Kidney epithelial cell (primary cell): ENCODE measurements around the gene AGT. TPM values are rescaled to one million over a fixed set of nuclear protein-coding genes. Genes with fewer than 3 reads are reported as not detected.

Experiments
- DNase-seq: peaks from one replicate; pipeline ENCODE4 v3.0.0-alpha.2; 2010; ENCODE audit warnings: low read depth
- H3K27me3 ChIP-seq: 2 replicates; pipeline ENCODE4 v1.6.0; 2011; ENCODE audit warnings: low read length; ENCODE audit not compliant: control insufficient read depth, insufficient read depth
- H3K36me3 ChIP-seq: 2 replicates; pipeline ENCODE4 v1.5.1; 2011; ENCODE audit warnings: low read length; ENCODE audit not compliant: control insufficient read depth, insufficient read depth
- H3K4me3 ChIP-seq: 2 replicates; pipeline ENCODE4 v1.5.1; 2011; ENCODE audit warnings: low read depth, mild to moderate bottlenecking, control low read depth, low read length
- total RNA-seq: library from RNA; depleted of rRNA; stranded (reverse); fragments of >200 nt; gene quantifications from 2 replicates; pipeline ENCODE4 v1.2.3, GENCODE V29; 2015
- TF ChIP-seq, protein P1 (sequence below): IDR thresholded peaks from 2 replicates; pipeline ENCODE4 v1.5.1; 2011; ENCODE audit warnings: mild to moderate bottlenecking, moderate library complexity, low read length, control low read depth, inconsistent platforms; ENCODE audit not compliant: insufficient read depth, poor library complexity, severe bottlenecking

AGT gene
- total RNA-seq, 1 donor from 2014 or later: 3.9 TPM

DNA sequence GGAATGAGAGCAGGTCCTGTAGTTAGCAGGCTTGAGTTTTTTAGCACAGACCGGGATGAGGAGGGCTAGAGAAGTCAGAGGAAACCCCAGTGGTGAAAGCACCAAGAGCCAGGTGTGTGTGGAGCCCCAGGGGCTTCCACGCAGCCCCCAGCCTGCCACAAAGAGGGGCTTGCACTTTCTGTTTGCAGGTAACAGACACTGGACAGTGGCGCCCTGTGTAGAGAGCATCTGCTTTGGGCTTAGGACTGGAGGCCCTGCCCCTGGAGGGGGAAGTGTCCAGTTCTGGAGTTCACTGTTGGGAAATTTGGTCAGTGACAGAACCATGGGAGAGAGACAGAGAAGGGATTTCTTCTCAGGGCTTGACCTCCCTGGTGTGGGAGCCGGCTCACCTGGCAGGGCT, 19.5 kb downstream of the AGT start:
- Histone ChIP-seq H3K4me3 (no peak overlapping the region), H3K27me3 (no peaks in the 10 kb centered on the region), H3K36me3 (no peaks in the 10 kb centered on the region)
- no peak for DNase-seq
- TF ChIP-seq, protein P1, sequence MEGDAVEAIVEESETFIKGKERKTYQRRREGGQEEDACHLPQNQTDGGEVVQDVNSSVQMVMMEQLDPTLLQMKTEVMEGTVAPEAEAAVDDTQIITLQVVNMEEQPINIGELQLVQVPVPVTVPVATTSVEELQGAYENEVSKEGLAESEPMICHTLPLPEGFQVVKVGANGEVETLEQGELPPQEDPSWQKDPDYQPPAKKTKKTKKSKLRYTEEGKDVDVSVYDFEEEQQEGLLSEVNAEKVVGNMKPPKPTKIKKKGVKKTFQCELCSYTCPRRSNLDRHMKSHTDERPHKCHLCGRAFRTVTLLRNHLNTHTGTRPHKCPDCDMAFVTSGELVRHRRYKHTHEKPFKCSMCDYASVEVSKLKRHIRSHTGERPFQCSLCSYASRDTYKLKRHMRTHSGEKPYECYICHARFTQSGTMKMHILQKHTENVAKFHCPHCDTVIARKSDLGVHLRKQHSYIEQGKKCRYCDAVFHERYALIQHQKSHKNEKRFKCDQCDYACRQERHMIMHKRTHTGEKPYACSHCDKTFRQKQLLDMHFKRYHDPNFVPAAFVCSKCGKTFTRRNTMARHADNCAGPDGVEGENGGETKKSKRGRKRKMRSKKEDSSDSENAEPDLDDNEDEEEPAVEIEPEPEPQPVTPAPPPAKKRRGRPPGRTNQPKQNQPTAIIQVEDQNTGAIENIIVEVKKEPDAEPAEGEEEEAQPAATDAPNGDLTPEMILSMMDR: no peak

DNA sequence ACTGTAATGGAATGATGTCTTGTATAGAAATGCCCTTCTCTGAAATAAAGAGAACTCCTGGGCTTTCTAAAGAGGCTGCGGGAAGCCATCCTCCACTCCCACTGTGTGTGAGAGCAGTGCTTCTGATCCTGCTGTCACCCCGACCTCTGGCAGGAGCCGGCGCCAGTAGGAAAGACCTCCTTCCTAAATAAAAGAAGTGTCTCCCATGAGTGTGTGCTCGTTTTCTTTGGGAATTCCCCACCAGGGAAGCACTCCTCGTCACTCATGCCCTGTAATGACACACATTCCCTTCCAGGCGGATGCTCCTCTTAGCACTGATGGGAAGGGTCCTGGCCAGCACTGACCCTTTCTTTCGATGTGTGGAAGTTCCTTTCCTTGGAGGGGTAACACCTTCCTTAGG, 20.1 kb downstream of the AGT start:
- Histone ChIP-seq H3K27me3 (no peaks in the 10 kb centered on the region), H3K36me3 (no peaks in the 10 kb centered on the region), H3K4me3 (no peak overlapping the region)
- DNase-seq: no peak
- TF ChIP-seq, protein P1: no peak

DNA sequence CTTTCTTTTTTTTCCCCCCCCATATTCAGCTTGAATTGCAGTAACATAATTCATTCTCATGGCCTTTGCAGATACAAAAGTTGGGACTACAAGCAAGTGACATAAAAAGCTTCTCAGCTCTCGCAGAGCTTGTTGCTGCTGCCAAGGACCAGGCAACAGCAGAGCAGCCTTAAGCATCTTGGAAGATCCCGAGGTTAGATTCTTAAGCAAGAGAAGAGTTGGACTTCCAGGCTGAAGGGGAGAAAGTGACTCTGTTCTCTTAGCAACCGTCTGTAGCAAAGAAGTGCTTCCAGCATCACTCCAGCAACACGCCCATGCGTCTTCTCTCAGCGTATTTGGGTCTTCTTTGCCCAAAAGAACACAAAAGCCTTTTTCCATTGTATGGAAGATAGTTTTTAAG, 20.7 kb downstream of the AGT start:
- Histone ChIP-seq H3K36me3 (no peaks in the 10 kb centered on the region), H3K4me3 (no peak overlapping the region), H3K27me3 (no peaks in the 10 kb centered on the region)
- no peak for DNase-seq
- TF ChIP-seq, protein P1: no peak

DNA sequence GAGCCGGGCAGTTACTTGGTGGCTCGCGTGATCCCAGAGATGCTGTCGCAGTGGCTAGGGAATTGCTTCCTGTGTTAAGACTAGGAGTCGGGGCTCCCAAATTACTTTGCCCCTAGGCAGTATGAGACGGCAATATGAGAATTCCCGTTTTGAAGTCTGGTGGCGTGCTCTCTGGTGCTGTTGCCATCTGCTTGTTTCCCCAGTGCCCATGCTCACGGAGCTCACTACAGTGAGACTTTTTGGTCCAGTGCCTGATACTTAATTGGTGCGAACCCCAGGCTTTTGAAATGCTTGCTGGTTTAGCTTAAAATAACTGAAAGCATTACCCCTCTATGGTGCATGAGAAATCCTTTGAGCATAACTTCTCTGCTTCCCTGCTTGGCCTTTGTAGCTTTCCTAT, 22.3 kb downstream of the AGT start:
- no peaks in the 10 kb centered on the region for H3K27me3 ChIP-seq
- no peak overlapping the region for H3K4me3 ChIP-seq
- DNase-seq: no peak
- TF ChIP-seq, protein P1: no peak
- no peaks in the 10 kb centered on the region for H3K36me3 ChIP-seq

DNA sequence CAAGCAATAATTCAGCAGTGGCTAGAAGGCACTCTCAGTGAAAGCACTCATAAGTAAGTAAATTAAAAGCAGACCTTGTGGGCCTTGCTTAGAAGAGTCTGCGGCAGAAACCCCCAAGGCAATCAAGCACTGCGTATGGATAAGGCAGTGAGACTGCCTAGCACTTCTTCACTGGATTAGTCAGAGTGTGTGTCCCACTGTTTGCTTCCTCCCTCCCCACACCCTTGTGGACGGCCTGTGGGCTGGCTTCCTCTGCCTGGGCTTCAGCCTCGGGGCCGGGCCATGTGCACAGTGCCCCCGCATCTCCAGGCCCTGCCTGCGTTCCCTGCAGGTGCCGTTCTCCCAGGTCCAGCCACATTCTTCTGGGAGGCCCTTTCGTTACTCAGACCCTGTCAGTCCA, 23.8 kb downstream of the AGT start:
- TF ChIP-seq, protein P1: no peak
- no peak for DNase-seq

DNA sequence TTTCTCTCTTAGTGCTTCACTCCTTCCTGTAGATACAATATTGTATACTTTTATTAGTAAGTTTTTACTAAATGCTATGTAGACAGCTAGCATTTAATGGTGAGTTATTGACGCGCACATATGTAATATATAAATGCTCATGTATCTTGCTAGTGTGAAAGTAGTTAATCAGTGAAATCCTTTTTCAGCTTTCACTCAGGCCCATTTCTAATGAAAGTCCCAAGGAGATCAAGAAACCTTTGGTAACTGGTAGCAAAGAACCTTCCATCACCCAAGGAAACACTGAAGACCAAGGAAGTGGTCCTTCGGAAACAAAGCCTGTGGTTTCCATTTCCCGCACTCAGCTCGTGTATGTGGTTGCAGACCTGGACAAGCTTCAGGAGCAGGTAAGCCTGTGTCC, 27.2 kb downstream of the AGT start:
- Histone ChIP-seq H3K36me3 (no peaks in the 10 kb centered on the region), H3K27me3 (no peaks in the 10 kb centered on the region), H3K4me3 (no peak overlapping the region)
- DNase-seq: no peak
- TF ChIP-seq, protein P1: no peak

More for the DNA sequence above, 23.8 kb downstream of the AGT start:
- Histone ChIP-seq H3K27me3 (no peaks in the 10 kb centered on the region), H3K36me3 (no peaks in the 10 kb centered on the region), H3K4me3 (no peak overlapping the region)
